ENCODE measurements around the gene CPS1.

Gene CPS1

GRCh38 chr2:210681491-210681890 is 125.1 kb downstream of the CPS1 start:
- DNase-seq (ENCODE audit: low read depth in 2 of 2): no peak

- DNase-seq (ENCODE audit: low read depth in 2 of 2): no peak
Observed at GRCh38 chr2:210686401-210686800, 130.0 kb downstream of the CPS1 start.

- DNase-seq (ENCODE audit: low read depth in 2 of 2): no peak
Observed at GRCh38 chr2:210687786-210688470, 131.5 kb downstream of the CPS1 start.

- no peak for DNase-seq (ENCODE audit: low read depth in 2 of 2)
Observed at GRCh38 chr2:210707900-210708299, 151.5 kb downstream of the CPS1 start.

GRCh38 chr2:210713122-210713521 is 156.7 kb downstream of the CPS1 start:
- no peak for DNase-seq (ENCODE audit: low read depth in 2 of 2)

- no peak for DNase-seq (ENCODE audit: low read depth in 2 of 2)
Observed at GRCh38 chr2:210715560-210716082, 159.2 kb downstream of the CPS1 start.

GRCh38 chr2:210718503-210718902 is 162.1 kb downstream of the CPS1 start:
- no peak for DNase-seq (ENCODE audit: low read depth in 2 of 2)

- no peak for DNase-seq (ENCODE audit: low read depth in 2 of 2)
Observed at GRCh38 chr2:210722092-210722491, 165.7 kb downstream of the CPS1 start.

GRCh38 chr2:210727549-210727948 is 171.2 kb downstream of the CPS1 start:
- DNase-seq (ENCODE audit: low read depth in 2 of 2): no peak
